ENCODE data around the gene PSPH.

The PSPH gene

DNA sequence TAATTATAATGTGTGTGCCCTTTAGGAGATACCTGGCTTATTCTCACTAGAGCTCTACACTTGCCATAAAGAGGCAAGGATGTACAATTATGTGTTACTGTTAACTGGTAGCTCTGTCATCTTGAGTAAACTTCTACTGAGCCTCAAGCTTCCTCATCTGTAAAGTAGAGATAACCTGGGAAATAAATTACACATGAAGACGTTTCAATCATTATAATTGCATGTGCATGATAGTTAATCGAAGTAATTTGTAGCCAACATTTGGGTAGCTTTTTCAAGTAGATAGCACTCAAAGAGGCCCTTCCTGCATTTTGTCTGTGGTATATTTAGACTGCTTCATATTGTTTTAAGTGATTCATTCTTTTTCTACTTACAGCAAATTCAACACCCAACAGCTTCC is 2.7 kb upstream of the PSPH start:
- TF ChIP-seq RAD21 (IDR thresholded peaks at IDR 0.05; ENCODE audit: low read depth) (no peak), EGR1 (IDR thresholded peaks at IDR 0.05) (no peak)
- TF ChIP-seq, protein P1, sequence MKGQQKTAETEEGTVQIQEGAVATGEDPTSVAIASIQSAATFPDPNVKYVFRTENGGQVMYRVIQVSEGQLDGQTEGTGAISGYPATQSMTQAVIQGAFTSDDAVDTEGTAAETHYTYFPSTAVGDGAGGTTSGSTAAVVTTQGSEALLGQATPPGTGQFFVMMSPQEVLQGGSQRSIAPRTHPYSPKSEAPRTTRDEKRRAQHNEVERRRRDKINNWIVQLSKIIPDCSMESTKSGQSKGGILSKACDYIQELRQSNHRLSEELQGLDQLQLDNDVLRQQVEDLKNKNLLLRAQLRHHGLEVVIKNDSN (IDR thresholded peaks at IDR 0.05): no peak

DNA sequence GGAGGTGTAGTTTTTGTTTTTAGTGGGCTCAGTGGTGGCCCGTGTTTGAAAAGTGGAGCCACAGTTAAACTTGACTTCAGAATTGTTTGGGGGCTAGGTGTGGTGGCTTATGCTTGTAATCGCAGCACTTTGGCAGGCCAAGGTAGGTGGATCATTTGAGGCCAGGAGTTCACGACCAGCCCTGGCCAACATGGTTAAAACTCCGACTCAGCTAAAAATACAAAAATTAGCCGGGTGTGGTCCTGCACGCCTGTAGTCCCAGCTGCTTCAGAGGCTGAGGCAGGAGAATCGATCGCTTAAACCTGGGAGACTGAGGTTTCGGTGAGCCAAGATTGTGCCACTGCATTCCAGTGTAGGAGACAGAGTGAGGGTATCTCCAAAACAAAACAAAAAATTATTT is 2.1 kb upstream of the PSPH start:
- no peak for TF ChIP-seq FOXM1 (IDR thresholded peaks at IDR 0.05; ENCODE audit: borderline replicate concordance, low read depth)
- TF ChIP-seq, protein P2, sequence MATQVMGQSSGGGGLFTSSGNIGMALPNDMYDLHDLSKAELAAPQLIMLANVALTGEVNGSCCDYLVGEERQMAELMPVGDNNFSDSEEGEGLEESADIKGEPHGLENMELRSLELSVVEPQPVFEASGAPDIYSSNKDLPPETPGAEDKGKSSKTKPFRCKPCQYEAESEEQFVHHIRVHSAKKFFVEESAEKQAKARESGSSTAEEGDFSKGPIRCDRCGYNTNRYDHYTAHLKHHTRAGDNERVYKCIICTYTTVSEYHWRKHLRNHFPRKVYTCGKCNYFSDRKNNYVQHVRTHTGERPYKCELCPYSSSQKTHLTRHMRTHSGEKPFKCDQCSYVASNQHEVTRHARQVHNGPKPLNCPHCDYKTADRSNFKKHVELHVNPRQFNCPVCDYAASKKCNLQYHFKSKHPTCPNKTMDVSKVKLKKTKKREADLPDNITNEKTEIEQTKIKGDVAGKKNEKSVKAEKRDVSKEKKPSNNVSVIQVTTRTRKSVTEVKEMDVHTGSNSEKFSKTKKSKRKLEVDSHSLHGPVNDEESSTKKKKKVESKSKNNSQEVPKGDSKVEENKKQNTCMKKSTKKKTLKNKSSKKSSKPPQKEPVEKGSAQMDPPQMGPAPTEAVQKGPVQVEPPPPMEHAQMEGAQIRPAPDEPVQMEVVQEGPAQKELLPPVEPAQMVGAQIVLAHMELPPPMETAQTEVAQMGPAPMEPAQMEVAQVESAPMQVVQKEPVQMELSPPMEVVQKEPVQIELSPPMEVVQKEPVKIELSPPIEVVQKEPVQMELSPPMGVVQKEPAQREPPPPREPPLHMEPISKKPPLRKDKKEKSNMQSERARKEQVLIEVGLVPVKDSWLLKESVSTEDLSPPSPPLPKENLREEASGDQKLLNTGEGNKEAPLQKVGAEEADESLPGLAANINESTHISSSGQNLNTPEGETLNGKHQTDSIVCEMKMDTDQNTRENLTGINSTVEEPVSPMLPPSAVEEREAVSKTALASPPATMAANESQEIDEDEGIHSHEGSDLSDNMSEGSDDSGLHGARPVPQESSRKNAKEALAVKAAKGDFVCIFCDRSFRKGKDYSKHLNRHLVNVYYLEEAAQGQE (IDR thresholded peaks at IDR 0.05; ENCODE audit: low read depth): no peak
- no peak for TF ChIP-seq TCF12 (IDR thresholded peaks at IDR 0.05; ENCODE audit: low read depth)
- no peak for TF ChIP-seq YY1 (IDR thresholded peaks at IDR 0.05; ENCODE audit: low read depth)
- TF ChIP-seq EP300 (IDR thresholded peaks at IDR 0.05; ENCODE audit: borderline replicate concordance): no peak
- TF ChIP-seq, protein P3, sequence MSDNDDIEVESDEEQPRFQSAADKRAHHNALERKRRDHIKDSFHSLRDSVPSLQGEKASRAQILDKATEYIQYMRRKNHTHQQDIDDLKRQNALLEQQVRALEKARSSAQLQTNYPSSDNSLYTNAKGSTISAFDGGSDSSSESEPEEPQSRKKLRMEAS (IDR thresholded peaks at IDR 0.05): no peak
- TF ChIP-seq CEBPB (IDR thresholded peaks at IDR 0.05): no peak
- no peak for TF ChIP-seq TEAD4 (IDR thresholded peaks at IDR 0.05)
- no peak for TF ChIP-seq ZBTB7A (IDR thresholded peaks at IDR 0.05; ENCODE audit: low read depth)
- no peak for TF ChIP-seq EGR1 (IDR thresholded peaks at IDR 0.05)
- no peak for TF ChIP-seq TAF1 (IDR thresholded peaks at IDR 0.05; ENCODE audit: low read depth)
- no peak for TF ChIP-seq CREB1 (IDR thresholded peaks at IDR 0.05; ENCODE audit: low read depth)
- TF ChIP-seq, protein P1 (IDR thresholded peaks at IDR 0.05): no peak
- no peak for TF ChIP-seq NFIC (IDR thresholded peaks at IDR 0.05)
- no peak for TF ChIP-seq RAD21 (IDR thresholded peaks at IDR 0.05; ENCODE audit: low read depth)

DNA sequence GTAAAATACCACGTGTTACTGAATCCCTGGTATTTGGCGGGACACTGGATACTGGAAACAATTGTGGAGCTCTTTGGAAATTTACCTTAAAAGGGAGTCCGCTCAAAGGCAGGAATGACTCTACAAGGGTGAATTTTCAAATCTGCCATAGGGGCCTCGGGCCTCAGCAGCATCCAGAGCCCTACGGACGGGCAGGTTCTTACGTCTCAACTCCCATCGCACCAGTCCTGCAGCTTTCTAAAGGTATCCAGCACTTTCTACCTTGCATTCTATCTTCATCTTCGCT is 248 bp downstream of the PSPH start:
- TF ChIP-seq TCF12 (IDR thresholded peaks at IDR 0.05; ENCODE audit: low read depth) (no peak), NFIC (IDR thresholded peaks at IDR 0.05) (no peak), YY1 (IDR thresholded peaks at IDR 0.05; ENCODE audit: low read depth) (no peak), ZBTB7A (IDR thresholded peaks at IDR 0.05; ENCODE audit: low read depth) (no peak), EP300 (IDR thresholded peaks at IDR 0.05; ENCODE audit: borderline replicate concordance) (no peak)
- TF ChIP-seq, protein P2 (IDR thresholded peaks at IDR 0.05; ENCODE audit: low read depth): no peak

DNA sequence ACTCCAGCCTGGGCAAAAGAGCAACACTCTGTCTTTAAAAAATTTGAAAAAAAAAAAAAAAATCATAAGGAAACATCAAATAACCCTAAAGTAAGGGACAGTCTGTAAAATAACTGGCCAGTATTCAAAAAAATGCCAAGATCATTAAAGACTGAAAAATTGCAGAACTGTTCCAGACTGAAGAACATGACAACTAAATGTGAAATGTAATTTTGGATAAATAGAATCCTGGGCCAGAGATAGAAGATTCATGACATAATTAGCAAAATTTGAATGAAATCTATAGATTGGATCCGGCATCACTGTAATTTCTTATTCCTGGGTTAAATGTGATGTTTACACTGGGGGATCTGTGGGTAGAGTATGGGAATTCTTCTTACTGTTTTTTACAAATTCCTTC is 3.0 kb downstream of the PSPH start:
- TF ChIP-seq, protein P2 (IDR thresholded peaks at IDR 0.05; ENCODE audit: low read depth): no peak
- TF ChIP-seq RAD21 (IDR thresholded peaks at IDR 0.05; ENCODE audit: low read depth) (no peak), TEAD4 (IDR thresholded peaks at IDR 0.05) (no peak), TCF12 (IDR thresholded peaks at IDR 0.05; ENCODE audit: low read depth) (no peak), NFIC (IDR thresholded peaks at IDR 0.05) (no peak), TAF1 (IDR thresholded peaks at IDR 0.05; ENCODE audit: low read depth) (no peak), CEBPB (IDR thresholded peaks at IDR 0.05) (no peak), CREB1 (IDR thresholded peaks at IDR 0.05; ENCODE audit: low read depth) (no peak), EGR1 (IDR thresholded peaks at IDR 0.05) (no peak), FOXM1 (IDR thresholded peaks at IDR 0.05; ENCODE audit: borderline replicate concordance, low read depth) (no peak), YY1 (IDR thresholded peaks at IDR 0.05; ENCODE audit: low read depth) (no peak), EP300 (IDR thresholded peaks at IDR 0.05; ENCODE audit: borderline replicate concordance) (no peak), ZBTB7A (IDR thresholded peaks at IDR 0.05; ENCODE audit: low read depth) (no peak)
- TF ChIP-seq, protein P3 (IDR thresholded peaks at IDR 0.05): no peak
- TF ChIP-seq, protein P1 (IDR thresholded peaks at IDR 0.05): no peak

Data from Ishikawa (cell line).